K562 (cell line): ENCODE results near the gene URGCP. TPM values are rescaled to one million over a fixed set of nuclear protein-coding genes. Genes with fewer than 3 reads are reported as not detected.

Experiments
- CREM ChIP-seq: IDR thresholded peaks from 2 replicates; pipeline ENCODE4 v1.6.1; 2014; ENCODE audit warnings: antibody characterized with exemption, low read depth
- DMBX1 ChIP-seq: fragments of 250-450 bp; sonication (Bioruptor Pico); IDR thresholded peaks from 2 replicates; pipeline ENCODE4 v1.8.0; 2022; ENCODE audit warnings: inconsistent platforms, mild to moderate bottlenecking, moderate library complexity, borderline replicate concordance
- JUND ChIP-seq, 2 experiments: IDR thresholded peaks; 2 replicates in 1 of 2; 3 replicates in 1 of 2; pipeline ENCODE4 v1.6.1; 2011; ENCODE audit warnings: borderline replicate concordance in 2 of 2, low read depth in 2 of 2, low read length in 2 of 2, improper control_type of control experiment in 1 of 2, missing biosample characterization in 1 of 2, missing genetic modification characterization in 1 of 2, missing genetic modification reagents in 1 of 2
- KDM5B ChIP-seq: fragments of 200-600 bp; sonication (generic); IDR thresholded peaks from 2 replicates; pipeline ENCODE4 v1.6.1; 2012; ENCODE audit warnings: low read depth, mild to moderate bottlenecking, moderate library complexity, low read length, control low read depth, inconsistent platforms; ENCODE audit not compliant: insufficient replicate concordance
- RCOR1 ChIP-seq, 2 experiments: IDR thresholded peaks; 2 replicates each; pipeline ENCODE4 v1.6.1; 2012; ENCODE audit warnings: low read depth in 2 of 2, low read length in 2 of 2, borderline replicate concordance in 1 of 2, improper control_type of control experiment in 1 of 2
- SMARCE1 ChIP-seq: fragments of 450-650 bp; IDR thresholded peaks from 2 replicates; pipeline ENCODE4 v1.7.1; 2016; ENCODE audit warnings: mild to moderate bottlenecking
- polyA plus RNA-seq, 8 experiments: library from polyadenylated mRNA; depleted of rRNA in 4 of 8; stranded (reverse) in 5 of 8; unstranded in 3 of 8; fragments of >200 nt; fragmentation: Nextera tagmentation in 2 of 8; fragmentation: Illumina TruSeq in 1 of 8; extraction: Ambion mirVana in 2 of 8; extraction: Trizol in 1 of 8; gene quantifications; 2 replicates each; pipeline versions ENCODE4 v1.2.1 to v1.2.3, GENCODE V29; 2011 to 2014; ENCODE audit warnings: inconsistent platforms in 1 of 8, missing spikeins in 1 of 8
- total RNA-seq, 7 experiments: library from RNA; depleted of rRNA in 6 of 7; stranded (reverse); fragments of >200 nt in 6 of 7; fragmentation: Illumina TruSeq in 2 of 7; extraction: Trizol in 2 of 7; gene quantifications; 2 replicates each; pipeline versions ENCODE4 v1.2.1 to v1.2.3, GENCODE V29; 2011 to 2021; ENCODE audit warnings: low replicate concordance in 1 of 7
- TF ChIP-seq, protein P1 (sequence below): fragments of 450-650 bp; IDR thresholded peaks from 2 replicates; pipeline ENCODE4 v1.6.1; 2016; ENCODE audit warnings: mild to moderate bottlenecking, moderate library complexity

Gene URGCP
- total and polyA plus RNA-seq, 9 of the 15 experiments (the other 6 are each of a cell fraction or from before 2014, with no cell fraction given) = 1.7 to 25.8 (median 12.5) TPM

DNA sequence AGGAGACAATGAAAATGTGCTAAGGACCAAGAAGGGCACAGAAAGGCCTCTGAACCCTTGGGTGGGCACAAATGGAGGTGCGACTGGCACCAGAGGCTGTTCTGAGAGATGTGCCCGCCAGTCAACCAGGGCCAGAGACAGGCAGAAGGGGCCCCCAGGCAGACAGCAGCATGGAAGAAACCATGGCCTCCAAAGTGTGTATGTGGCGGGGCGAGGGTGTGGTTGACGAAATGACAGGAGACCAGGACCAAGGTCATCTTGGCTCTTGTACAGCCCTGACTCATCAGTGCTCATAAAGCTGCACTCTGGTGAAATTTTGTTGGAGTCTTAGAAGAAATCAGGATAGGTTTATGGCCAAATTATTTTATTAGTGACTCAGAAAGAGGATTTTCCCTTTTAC is 33.1 kb downstream of the URGCP start (continued):
- TF ChIP-seq RCOR1 (IDR thresholded peaks at IDR 0.05; ENCODE audit: borderline replicate concordance in 1 of 2, low read depth in 2 of 2, low read length in 2 of 2) (peak in 1 of 2 experiments; percentile 29; a peak in 1 of 4 replicates), SMARCE1 (0 out of 2 replicates have a peak, but pooled peaks have one; percentile 31), CREM (0 out of 2 replicates have a peak, but pooled peaks have one; percentile 35), KDM5B (no peak), JUND (IDR thresholded peaks at IDR 0.05; ENCODE audit: borderline replicate concordance, low read depth, low read length) (peak; percentile 79), JUND (tag; IDR thresholded peaks at IDR 0.05; ENCODE audit: borderline replicate concordance, low read depth, low read length) (peak; percentile 68; the same call in 1 of the 3 replicates), DMBX1 (CRISPR knock-in tag) (peak; percentile 68)
- TF ChIP-seq, protein P1, sequence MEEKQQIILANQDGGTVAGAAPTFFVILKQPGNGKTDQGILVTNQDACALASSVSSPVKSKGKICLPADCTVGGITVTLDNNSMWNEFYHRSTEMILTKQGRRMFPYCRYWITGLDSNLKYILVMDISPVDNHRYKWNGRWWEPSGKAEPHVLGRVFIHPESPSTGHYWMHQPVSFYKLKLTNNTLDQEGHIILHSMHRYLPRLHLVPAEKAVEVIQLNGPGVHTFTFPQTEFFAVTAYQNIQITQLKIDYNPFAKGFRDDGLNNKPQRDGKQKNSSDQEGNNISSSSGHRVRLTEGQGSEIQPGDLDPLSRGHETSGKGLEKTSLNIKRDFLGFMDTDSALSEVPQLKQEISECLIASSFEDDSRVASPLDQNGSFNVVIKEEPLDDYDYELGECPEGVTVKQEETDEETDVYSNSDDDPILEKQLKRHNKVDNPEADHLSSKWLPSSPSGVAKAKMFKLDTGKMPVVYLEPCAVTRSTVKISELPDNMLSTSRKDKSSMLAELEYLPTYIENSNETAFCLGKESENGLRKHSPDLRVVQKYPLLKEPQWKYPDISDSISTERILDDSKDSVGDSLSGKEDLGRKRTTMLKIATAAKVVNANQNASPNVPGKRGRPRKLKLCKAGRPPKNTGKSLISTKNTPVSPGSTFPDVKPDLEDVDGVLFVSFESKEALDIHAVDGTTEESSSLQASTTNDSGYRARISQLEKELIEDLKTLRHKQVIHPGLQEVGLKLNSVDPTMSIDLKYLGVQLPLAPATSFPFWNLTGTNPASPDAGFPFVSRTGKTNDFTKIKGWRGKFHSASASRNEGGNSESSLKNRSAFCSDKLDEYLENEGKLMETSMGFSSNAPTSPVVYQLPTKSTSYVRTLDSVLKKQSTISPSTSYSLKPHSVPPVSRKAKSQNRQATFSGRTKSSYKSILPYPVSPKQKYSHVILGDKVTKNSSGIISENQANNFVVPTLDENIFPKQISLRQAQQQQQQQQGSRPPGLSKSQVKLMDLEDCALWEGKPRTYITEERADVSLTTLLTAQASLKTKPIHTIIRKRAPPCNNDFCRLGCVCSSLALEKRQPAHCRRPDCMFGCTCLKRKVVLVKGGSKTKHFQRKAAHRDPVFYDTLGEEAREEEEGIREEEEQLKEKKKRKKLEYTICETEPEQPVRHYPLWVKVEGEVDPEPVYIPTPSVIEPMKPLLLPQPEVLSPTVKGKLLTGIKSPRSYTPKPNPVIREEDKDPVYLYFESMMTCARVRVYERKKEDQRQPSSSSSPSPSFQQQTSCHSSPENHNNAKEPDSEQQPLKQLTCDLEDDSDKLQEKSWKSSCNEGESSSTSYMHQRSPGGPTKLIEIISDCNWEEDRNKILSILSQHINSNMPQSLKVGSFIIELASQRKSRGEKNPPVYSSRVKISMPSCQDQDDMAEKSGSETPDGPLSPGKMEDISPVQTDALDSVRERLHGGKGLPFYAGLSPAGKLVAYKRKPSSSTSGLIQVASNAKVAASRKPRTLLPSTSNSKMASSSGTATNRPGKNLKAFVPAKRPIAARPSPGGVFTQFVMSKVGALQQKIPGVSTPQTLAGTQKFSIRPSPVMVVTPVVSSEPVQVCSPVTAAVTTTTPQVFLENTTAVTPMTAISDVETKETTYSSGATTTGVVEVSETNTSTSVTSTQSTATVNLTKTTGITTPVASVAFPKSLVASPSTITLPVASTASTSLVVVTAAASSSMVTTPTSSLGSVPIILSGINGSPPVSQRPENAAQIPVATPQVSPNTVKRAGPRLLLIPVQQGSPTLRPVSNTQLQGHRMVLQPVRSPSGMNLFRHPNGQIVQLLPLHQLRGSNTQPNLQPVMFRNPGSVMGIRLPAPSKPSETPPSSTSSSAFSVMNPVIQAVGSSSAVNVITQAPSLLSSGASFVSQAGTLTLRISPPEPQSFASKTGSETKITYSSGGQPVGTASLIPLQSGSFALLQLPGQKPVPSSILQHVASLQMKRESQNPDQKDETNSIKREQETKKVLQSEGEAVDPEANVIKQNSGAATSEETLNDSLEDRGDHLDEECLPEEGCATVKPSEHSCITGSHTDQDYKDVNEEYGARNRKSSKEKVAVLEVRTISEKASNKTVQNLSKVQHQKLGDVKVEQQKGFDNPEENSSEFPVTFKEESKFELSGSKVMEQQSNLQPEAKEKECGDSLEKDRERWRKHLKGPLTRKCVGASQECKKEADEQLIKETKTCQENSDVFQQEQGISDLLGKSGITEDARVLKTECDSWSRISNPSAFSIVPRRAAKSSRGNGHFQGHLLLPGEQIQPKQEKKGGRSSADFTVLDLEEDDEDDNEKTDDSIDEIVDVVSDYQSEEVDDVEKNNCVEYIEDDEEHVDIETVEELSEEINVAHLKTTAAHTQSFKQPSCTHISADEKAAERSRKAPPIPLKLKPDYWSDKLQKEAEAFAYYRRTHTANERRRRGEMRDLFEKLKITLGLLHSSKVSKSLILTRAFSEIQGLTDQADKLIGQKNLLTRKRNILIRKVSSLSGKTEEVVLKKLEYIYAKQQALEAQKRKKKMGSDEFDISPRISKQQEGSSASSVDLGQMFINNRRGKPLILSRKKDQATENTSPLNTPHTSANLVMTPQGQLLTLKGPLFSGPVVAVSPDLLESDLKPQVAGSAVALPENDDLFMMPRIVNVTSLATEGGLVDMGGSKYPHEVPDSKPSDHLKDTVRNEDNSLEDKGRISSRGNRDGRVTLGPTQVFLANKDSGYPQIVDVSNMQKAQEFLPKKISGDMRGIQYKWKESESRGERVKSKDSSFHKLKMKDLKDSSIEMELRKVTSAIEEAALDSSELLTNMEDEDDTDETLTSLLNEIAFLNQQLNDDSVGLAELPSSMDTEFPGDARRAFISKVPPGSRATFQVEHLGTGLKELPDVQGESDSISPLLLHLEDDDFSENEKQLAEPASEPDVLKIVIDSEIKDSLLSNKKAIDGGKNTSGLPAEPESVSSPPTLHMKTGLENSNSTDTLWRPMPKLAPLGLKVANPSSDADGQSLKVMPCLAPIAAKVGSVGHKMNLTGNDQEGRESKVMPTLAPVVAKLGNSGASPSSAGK = peak; percentile 19; the same call in 1 of the 2 replicates
